Measurements from ENCODE around the gene CTAGE1.

- TF ChIP-seq POLR2AphosphoS5 (IDR thresholded peaks at IDR 0.05; ENCODE audit: low read depth, low read length) (no peak), CTCF (IDR thresholded peaks at IDR 0.05) (no peak), JUND (IDR thresholded peaks at IDR 0.05) (no peak), NRF1 (IDR thresholded peaks at IDR 0.05; ENCODE audit: low read depth, low read length) (no peak), ZBTB33 (IDR thresholded peaks at IDR 0.05; ENCODE audit: borderline replicate concordance, low read depth) (no peak)
These were observed 7.6 kb downstream of the CTAGE1 start for GRCh38 chr18:22410126-22410525.
